Activated CD4-positive, alpha-beta memory T cell treated with anti-CD3 and anti-CD28 coated beads, Interleukin-2, amount 10 ng/mL, durations not matched to agents 7 days and 5 days (primary cell): ENCODE measurements around the gene PRKCA. TPM values are rescaled to one million over a fixed set of nuclear protein-coding genes. Genes with fewer than 3 reads are reported as not detected.
"Not testable (repeated sequence)": the region's sequence is repeated elsewhere in the genome, so short reads cannot be mapped to it uniquely, and the experiment has no call there.

Experiments used
- CTCF ChIA-PET: fragments of 350-600 bp; sonication (Branson Sonifier 250); formaldehyde crosslinking; loops from one replicate; lab custom pipeline; 2021; ENCODE audit warnings: antibody characterized with exemption, inconsistent platforms; lab: Charles Lee
- POLR2A ChIA-PET: fragments of 350-600 bp; sonication (Branson Sonifier 250); formaldehyde crosslinking; loops from one replicate; lab custom pipeline; 2021; ENCODE audit warnings: antibody characterized with exemption; lab: Charles Lee
- DNase-seq: peaks from one replicate; pipeline ENCODE4 v3.0.0-alpha.2; 2020
- H3K27ac Mint-ChIP-seq: one replicate; pipeline ENCODE4 v1.8.0; 2021; ENCODE audit warnings: mild to moderate bottlenecking, mixed read lengths
- H3K27me3 Mint-ChIP-seq: one replicate; pipeline ENCODE4 v1.8.0; 2021; ENCODE audit warnings: mixed read lengths
- H3K36me3 Mint-ChIP-seq: one replicate; pipeline ENCODE4 v1.8.0; 2021; ENCODE audit warnings: low read depth, mixed read lengths
- H3K4me1 Mint-ChIP-seq: one replicate; pipeline ENCODE4 v1.8.0; 2021; ENCODE audit warnings: mixed read lengths
- H3K4me3 Mint-ChIP-seq: one replicate; pipeline ENCODE4 v1.8.0; 2021; ENCODE audit warnings: mild to moderate bottlenecking, mixed read lengths
- H3K9me3 Mint-ChIP-seq: one replicate; pipeline ENCODE4 v1.8.0; 2021; ENCODE audit warnings: mixed read lengths
- total RNA-seq, 2 experiments: library from RNA; stranded (reverse); gene quantifications; one replicate each; pipeline ENCODE4 v1.2.3, GENCODE V29; 2021

PRKCA gene
- total RNA-seq, 2 experiments from 2014 or later, result 57.6 to 61.3 TPM

GRCh38 chr17:66273586-66273848, 28.9 kb upstream of the PRKCA start:
- no peaks in the 10 kb centered on the region for H3K4me1 Mint-ChIP-seq
- no peak overlapping the region for H3K27ac Mint-ChIP-seq
- no peak for DNase-seq
- no peaks in the 10 kb centered on the region for H3K9me3 Mint-ChIP-seq
- no peak overlapping the region for H3K4me3 Mint-ChIP-seq
- POLR2A ChIA-PET, result interaction anchor here (0.6 to 0.7 kb wide), 2 partner anchors 101 to 194 kb away, joined by 3 read pairs; no protein-coding TSS in a partner anchor
- peaks cover under 1% of the 10 kb centered on the region for H3K27me3 Mint-ChIP-seq
- H3K36me3 Mint-ChIP-seq, result no peaks in the 10 kb centered on the region
- CTCF ChIA-PET, result no interaction called here

DNA sequence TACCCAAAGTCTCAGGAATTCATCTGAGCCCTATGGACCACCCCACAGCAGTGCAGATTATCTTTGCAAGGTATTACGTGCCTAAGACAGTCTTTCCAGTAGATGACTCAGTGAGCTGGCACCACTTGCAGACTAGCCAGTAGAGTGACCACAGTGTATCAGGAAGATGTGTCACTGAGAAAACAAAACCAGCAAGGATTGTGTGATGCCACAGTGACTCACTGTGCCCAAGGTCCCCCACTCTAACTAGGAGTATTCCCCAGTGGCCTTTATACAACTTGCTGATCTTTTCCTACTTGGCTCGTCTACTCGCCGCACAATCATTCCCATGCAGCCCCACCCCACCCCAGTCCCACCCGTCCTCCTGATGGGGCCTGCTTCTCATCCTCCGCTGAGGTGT, 26.8 kb upstream of the PRKCA start:
- CTCF ChIA-PET, result no interaction called here
- H3K36me3 Mint-ChIP-seq, result no peaks in the 10 kb centered on the region
- no peaks in the 10 kb centered on the region for H3K27me3 Mint-ChIP-seq
- H3K4me1 Mint-ChIP-seq, result no peaks in the 10 kb centered on the region
- DNase-seq, result no peak
- no peak overlapping the region for H3K27ac Mint-ChIP-seq
- H3K4me3 Mint-ChIP-seq, result no peak overlapping the region
- no peaks in the 10 kb centered on the region for H3K9me3 Mint-ChIP-seq
- POLR2A ChIA-PET, result no interaction called here

DNA sequence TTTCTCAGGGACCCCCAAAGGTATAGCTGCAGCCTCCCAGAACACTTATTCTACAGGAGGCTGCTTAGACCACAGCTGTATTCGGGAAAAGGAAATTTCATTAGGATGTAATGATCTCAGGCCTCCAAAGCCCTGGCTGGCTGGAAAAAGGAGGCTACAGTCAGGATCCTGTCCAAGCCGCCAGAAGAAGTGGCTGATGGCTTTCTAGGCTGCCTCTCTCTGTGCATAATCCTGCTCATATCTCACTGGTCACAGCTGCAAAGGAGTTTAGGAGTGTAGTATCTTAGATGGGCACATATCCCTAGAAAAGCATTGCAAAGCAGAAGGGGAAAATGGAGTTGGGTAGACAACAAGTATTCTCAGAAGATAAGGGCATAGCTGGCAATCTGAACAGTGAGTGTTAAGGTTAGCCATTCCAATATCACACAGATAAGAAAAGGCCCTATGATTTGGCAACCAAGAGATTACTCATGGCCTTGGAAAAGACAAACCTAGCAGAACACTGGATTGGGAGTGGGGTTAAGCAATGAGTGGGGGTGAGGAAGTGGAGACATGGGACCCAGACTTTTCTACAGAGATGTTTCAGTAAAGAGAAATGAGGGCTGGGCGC, 26.0 kb upstream of the PRKCA start:
- H3K27me3 Mint-ChIP-seq, result no peaks in the 10 kb centered on the region
- H3K36me3 Mint-ChIP-seq, result no peaks in the 10 kb centered on the region
- CTCF ChIA-PET, result interaction anchor here (0.9 to 1.3 kb wide), 2 partner anchors 11 to 418 kb away, joined by 3 to 5 read pairs; no protein-coding TSS in a partner anchor
- POLR2A ChIA-PET, result no interaction called here
- no peak for DNase-seq
- no peaks in the 10 kb centered on the region for H3K9me3 Mint-ChIP-seq
- H3K4me3 Mint-ChIP-seq, result no peak overlapping the region
- no peaks in the 10 kb centered on the region for H3K4me1 Mint-ChIP-seq
- no peak overlapping the region for H3K27ac Mint-ChIP-seq

GRCh38 chr17:66277191-66277590, 25.2 kb upstream of the PRKCA start:
- Mint-ChIP-seq H3K4me3 (no peak overlapping the region), H3K27ac (no peak overlapping the region), H3K4me1 (no peaks in the 10 kb centered on the region), H3K27me3 (no peaks in the 10 kb centered on the region), H3K36me3 (no peaks in the 10 kb centered on the region), H3K9me3 (no peaks in the 10 kb centered on the region)
- CTCF ChIA-PET, result interaction anchor here (0.9 to 1.3 kb wide), 2 partner anchors 10 to 418 kb away, joined by 3 to 5 read pairs; no protein-coding TSS in a partner anchor
- POLR2A ChIA-PET, result no interaction called here
- DNase-seq, result no peak

DNA sequence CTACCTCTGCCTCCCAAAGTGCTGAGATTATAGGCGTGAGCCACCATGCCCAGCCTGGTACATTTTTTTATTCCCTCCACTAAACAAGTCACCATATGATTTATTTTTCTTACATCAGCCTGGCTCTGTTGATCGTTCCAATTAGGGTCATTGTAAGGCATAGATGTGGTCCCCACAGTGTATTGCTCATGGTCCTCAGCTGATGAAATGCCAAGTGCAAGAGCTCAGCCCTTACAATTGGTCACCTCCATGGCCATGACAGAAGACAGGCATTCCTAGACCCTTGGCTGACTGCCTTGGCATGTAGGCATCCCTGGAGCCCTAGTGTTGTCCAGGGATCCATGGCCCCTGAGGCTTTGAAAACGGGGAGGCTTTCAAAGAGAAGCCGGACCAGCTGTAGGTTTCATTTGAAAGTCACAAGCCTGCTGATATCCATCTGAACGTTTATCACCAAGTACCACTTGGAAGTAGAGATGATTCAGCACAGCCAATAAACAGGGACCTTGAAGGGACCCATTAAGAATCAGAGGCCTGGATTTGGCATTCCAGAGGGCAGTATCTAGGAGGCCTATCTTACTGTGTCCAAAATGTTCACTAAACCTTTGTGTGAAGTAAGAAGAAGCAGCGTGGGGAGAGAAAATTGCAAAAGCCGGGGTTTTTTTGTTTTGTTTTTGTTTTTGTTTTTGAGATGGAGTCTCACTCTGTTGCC, 20.6 kb upstream of the PRKCA start:
- DNase-seq, result no peak
- Mint-ChIP-seq H3K27ac (no peak overlapping the region), H3K9me3 (no peaks in the 10 kb centered on the region), H3K27me3 (peaks cover 2% of the 10 kb centered on the region), H3K4me1 (peaks cover 15% of the 10 kb centered on the region), H3K4me3 (no peak overlapping the region), H3K36me3 (no peaks in the 10 kb centered on the region)
- POLR2A ChIA-PET, result no interaction called here
- CTCF ChIA-PET, result no interaction called here

DNA sequence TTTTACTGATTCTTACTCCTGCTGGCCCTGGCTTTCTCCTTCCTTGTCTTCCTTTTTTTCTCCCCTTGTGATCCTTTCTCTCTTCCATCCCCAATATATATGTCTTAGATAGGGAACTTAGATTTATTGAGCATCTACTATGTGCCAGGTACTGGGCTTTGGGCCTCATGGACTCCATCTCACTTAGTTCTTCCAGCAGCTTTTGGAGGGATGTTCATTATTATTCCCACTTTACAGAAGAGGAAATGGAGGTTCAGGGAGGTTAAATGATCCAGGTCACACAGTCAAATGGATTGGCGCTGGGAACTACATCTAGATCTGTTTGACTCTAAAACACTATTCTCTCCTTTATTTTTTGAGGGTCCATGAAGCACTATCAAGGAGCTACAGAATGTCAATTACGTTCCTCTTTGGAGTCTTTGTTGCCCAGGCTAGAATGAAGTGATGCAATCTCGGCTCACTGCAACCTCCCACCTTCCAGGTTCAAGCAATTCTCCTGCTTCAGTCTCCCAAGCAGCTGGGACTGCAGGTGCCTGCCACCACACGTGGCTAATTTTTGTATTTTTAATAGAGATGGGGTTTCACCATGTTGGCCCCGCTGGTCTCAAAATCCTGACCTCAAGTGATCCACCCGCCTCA, 19.0 kb upstream of the PRKCA start:
- H3K4me1 Mint-ChIP-seq, result peaks cover 17% of the 10 kb centered on the region
- ChIA-PET CTCF (no interaction called here), POLR2A (no interaction called here)
- no peak overlapping the region for H3K4me3 Mint-ChIP-seq
- peaks cover 2% of the 10 kb centered on the region for H3K27me3 Mint-ChIP-seq
- H3K9me3 Mint-ChIP-seq, result no peaks in the 10 kb centered on the region
- H3K36me3 Mint-ChIP-seq, result no peaks in the 10 kb centered on the region
- H3K27ac Mint-ChIP-seq, result no peak overlapping the region
- DNase-seq, result no peak

DNA sequence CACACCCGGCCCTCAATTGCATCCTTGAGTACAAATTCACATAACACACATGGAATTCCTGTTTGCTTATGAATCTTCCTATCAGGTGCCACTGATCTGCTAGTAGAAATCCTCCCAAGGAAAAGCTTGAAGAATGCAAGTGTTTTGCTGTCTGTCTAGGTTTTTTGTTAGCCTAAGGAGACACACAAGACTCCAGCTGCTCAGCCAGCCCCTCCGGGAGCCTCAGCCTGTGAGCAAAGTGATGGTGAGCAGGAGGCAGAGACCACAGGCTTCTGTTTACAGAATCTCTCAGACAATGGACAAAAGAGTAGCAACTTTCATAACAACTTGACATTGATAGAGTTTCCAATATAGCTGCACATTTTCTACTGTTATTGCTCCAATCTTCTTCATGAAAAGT, 18.4 kb upstream of the PRKCA start:
- DNase-seq, result no peak
- H3K4me1 Mint-ChIP-seq, result peaks cover 17% of the 10 kb centered on the region
- POLR2A ChIA-PET, result no interaction called here
- H3K27ac Mint-ChIP-seq, result no peak overlapping the region
- H3K36me3 Mint-ChIP-seq, result no peaks in the 10 kb centered on the region
- H3K4me3 Mint-ChIP-seq, result no peak overlapping the region
- no peaks in the 10 kb centered on the region for H3K9me3 Mint-ChIP-seq
- H3K27me3 Mint-ChIP-seq, result peaks cover 2% of the 10 kb centered on the region
- CTCF ChIA-PET, result interaction anchor here (1.2 kb wide), 1 partner anchor 283 kb away, joined by 3 read pairs; no protein-coding TSS in a partner anchor

DNA sequence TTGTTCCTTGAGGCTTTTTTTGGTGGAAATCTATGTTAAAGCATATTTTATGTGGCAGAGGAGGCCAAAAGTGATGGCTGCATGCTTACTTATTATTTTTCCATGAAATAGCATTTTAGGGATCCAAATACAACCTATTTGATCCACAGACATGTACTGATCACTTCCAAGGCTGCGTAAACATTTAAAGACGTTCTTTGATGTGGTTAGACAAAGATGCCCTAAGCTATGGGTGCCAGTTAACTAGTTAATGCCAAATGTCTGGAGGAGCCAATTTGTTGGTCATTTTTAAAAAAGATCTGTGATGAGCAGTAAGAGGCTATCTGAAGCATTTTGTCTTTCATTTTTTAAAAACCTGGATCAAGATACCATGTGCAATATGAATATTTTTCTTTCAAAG, 17.3 kb upstream of the PRKCA start:
- CTCF ChIA-PET, result interaction anchor here (1.2 kb wide), 1 partner anchor 282 kb away, joined by 3 read pairs; no protein-coding TSS in a partner anchor
- POLR2A ChIA-PET, result no interaction called here
- Mint-ChIP-seq H3K4me3 (no peak overlapping the region), H3K4me1 (peaks cover 17% of the 10 kb centered on the region), H3K27me3 (peaks cover 2% of the 10 kb centered on the region), H3K9me3 (no peaks in the 10 kb centered on the region), H3K27ac (no peak overlapping the region), H3K36me3 (no peaks in the 10 kb centered on the region)
- DNase-seq, result no peak

GRCh38 chr17:66287911-66288310, 14.5 kb upstream of the PRKCA start:
- Mint-ChIP-seq H3K4me1 (peaks cover 17% of the 10 kb centered on the region), H3K4me3 (no peak overlapping the region), H3K9me3 (no peaks in the 10 kb centered on the region), H3K27ac (no peak overlapping the region), H3K27me3 (peaks cover 2% of the 10 kb centered on the region), H3K36me3 (no peaks in the 10 kb centered on the region)
- DNase-seq, result no peak
- ChIA-PET POLR2A (no interaction called here), CTCF (interaction anchor here (1.1 to 1.7 kb wide), 2 partner anchors 11 to 279 kb away, joined by 3 read pairs; no protein-coding TSS in a partner anchor)

DNA sequence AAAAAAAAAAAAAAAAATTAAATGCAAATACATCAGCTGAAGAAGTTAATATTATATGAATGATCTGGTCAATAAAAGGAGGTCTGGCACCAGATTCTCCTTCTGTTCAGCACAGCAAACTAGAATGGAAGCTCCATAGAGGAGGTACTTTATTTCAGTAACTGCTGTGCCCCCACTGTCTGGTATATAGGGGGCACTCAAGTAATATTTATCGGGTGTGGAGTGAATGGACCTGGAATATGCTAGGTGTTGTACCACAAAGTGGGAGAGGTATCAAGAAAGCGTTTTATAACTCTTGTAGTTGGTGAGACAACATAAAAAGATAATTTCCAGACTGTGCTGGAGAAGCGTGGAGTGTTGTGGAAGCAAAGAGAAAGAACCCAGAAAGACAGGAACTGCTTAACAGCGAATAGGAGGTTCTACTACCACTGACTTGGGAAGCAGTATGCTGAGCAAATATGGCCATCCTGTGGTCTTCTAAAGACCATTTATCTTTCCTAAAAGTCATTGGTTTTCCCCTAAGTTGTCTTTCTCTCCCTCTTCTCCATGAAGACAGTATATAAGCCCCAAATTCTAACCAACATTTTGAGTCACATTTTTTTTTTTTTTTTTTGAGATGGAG, 12.2 kb upstream of the PRKCA start:
- Mint-ChIP-seq H3K36me3 (no peaks in the 10 kb centered on the region), H3K27ac (no peak overlapping the region), H3K4me1 (peaks cover 14% of the 10 kb centered on the region), H3K9me3 (no peaks in the 10 kb centered on the region), H3K27me3 (no peaks in the 10 kb centered on the region), H3K4me3 (no peak overlapping the region)
- no peak for DNase-seq
- ChIA-PET POLR2A (no interaction called here), CTCF (no interaction called here)

DNA sequence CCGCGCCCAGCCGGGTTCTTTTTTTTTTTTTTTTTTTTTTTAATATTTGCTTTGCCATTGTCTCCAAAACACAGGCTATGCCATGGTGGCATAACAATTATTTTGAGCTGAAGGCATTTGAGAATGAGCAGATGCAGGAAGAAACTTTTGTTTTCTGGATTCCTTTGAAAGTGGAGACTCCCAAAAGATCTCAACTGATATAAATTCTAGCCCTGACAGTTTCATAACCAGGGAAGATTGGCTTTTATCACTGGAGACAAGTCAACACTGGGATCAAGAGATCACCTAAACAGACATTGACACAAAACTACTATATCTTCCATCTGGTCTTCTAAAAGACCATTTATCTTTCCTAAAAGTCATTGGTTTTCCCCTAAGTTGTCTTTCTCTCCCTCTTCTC, 10.1 kb upstream of the PRKCA start:
- Mint-ChIP-seq H3K4me3 (no peak overlapping the region), H3K9me3 (no peaks in the 10 kb centered on the region), H3K36me3 (no peaks in the 10 kb centered on the region), H3K4me1 (peaks cover 2% of the 10 kb centered on the region), H3K27me3 (no peaks in the 10 kb centered on the region), H3K27ac (no peak overlapping the region)
- CTCF ChIA-PET, result no interaction called here
- POLR2A ChIA-PET, result no interaction called here
- no peak for DNase-seq

GRCh38 chr17:66296289-66296725, 6.1 kb upstream of the PRKCA start:
- H3K27me3 Mint-ChIP-seq, result peaks cover 9% of the 10 kb centered on the region
- DNase-seq, result no peak
- no peaks in the 10 kb centered on the region for H3K9me3 Mint-ChIP-seq
- peaks cover 12% of the 10 kb centered on the region for H3K4me1 Mint-ChIP-seq
- ChIA-PET CTCF (interaction anchor here (0.7 to 1.3 kb wide), 2 partner anchors 9 to 270 kb away, joined by 3 read pairs; no protein-coding TSS in a partner anchor), POLR2A (no interaction called here)
- no peak overlapping the region for H3K27ac Mint-ChIP-seq
- no peak overlapping the region for H3K4me3 Mint-ChIP-seq
- peaks cover 4% of the 10 kb centered on the region for H3K36me3 Mint-ChIP-seq

DNA sequence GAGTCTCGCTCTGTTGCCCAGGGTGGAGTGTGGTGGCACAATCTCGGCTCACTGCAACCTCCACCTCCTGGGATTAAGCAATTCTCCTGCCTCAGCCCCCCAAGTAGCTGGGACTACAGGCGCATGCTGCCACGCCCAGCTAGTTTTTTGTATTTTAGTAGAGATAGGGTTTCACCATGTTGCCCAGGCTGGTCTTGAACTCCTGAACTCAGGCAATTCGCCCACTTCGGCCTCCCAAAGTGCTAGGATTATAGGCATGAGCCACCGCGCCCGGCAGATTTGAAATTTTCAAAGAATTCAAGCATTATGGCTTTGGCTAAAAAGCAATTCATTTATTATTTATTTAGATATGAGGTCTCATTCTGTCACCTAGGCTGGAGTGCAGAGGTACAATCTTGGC, 5.0 kb upstream of the PRKCA start:
- H3K4me3 Mint-ChIP-seq, H3K27ac Mint-ChIP-seq, H3K36me3 Mint-ChIP-seq, POLR2A ChIA-PET, DNase-seq, H3K9me3 Mint-ChIP-seq: not testable (repeated sequence)
- CTCF ChIA-PET, result interaction anchor here (0.6 kb wide), 1 partner anchor 497 kb away, joined by 3 read pairs; no protein-coding TSS in a partner anchor
- peaks cover 10% of the 10 kb centered on the region for H3K27me3 Mint-ChIP-seq
- H3K4me1 Mint-ChIP-seq, result peaks cover 16% of the 10 kb centered on the region
